HCT116 (cell line): ENCODE results near the gene GPR3. TPM values are rescaled to one million over a fixed set of nuclear protein-coding genes. Genes with fewer than 3 reads are reported as not detected.

ENCODE experiments used
- ATAC-seq: fragments of 200-7000 bp; cut with Tn5 transposase; 2 replicates; pipeline ENCODE4 v1.9.1; 2020; ENCODE audit warnings: mild to moderate bottlenecking, moderate library complexity
- BruUV-seq: library from RNA; stranded (reverse); fragments of 400-500 nt; replicated peaks from 2 replicates; lab custom pipeline; 2021; lab: Mats Ljungman, UMichigan
- CTCF ChIA-PET: fragments of 300-600 bp; sonication (Branson Sonifier 250); formaldehyde crosslinking; loops from one replicate; lab custom pipeline; 2021; ENCODE audit warnings: antibody characterized with exemption; lab: Charles Lee
- POLR2A ChIA-PET: fragments of 300-600, 350-600 bp; sonication (Branson Sonifier 250); formaldehyde crosslinking; loops from one replicate; lab custom pipeline; 2021; ENCODE audit warnings: antibody characterized with exemption; lab: Charles Lee
- RAD21 ChIA-PET, 2 experiments: fragments of 300-600 bp; sonication (Branson Sonifier 250); formaldehyde crosslinking; loops; one replicate each; lab custom pipeline; 2023; ENCODE audit warnings: low total read pairs in 2 of 2; ENCODE audit not compliant: uncharacterized antibody in 2 of 2, unreplicated experiment in 2 of 2, low non-redundant PET in 1 of 2; lab: Charles Lee
- DNase-seq: peaks from one replicate; pipeline ENCODE4 v3.0.0-alpha.2; 2010; ENCODE audit warnings: low read depth, low spot score
- H2AFZ ChIP-seq: fragments of 200-600 bp; shearing (Covaris generic), sonication (generic); 2 replicates; pipeline ENCODE4 v1.6.1; 2017; ENCODE audit warnings: low read depth, mixed run types, mixed read lengths, antibody characterized with exemption, low read length; ENCODE audit not compliant: poor library complexity, severe bottlenecking
- H3K27ac ChIP-seq: 2 replicates; pipeline ENCODE4 v1.5.1; 2012; ENCODE audit warnings: low read depth, low read length
- H3K27me3 ChIP-seq: fragments of 200-600 bp; sonication (generic); 2 replicates; pipeline ENCODE4 v1.6.1; 2016; ENCODE audit warnings: mixed run types, low read length, mixed read lengths; ENCODE audit not compliant: insufficient read depth
- H3K36me3 ChIP-seq, 2 experiments: fragments of 200-500 bp in 1 of 2; fragments of 200-600 bp in 1 of 2; sonication (Bioruptor generic) in 1 of 2; sonication (generic) in 1 of 2; 2 replicates each; pipeline versions ENCODE4 v1.5.1 to v1.6.1; 2014 to 2016; ENCODE audit warnings: low read length in 2 of 2, inconsistent platforms in 1 of 2, mixed read lengths in 1 of 2, mixed run types in 1 of 2; ENCODE audit not compliant: insufficient read depth in 2 of 2, control insufficient read depth in 1 of 2
- H3K4me1 ChIP-seq, 2 experiments: fragments of 200-600 bp in 1 of 2; sonication (generic) in 1 of 2; 2 replicates each; pipeline versions ENCODE4 v1.5.1 to v1.6.1; 2012 to 2017; ENCODE audit warnings: low read length in 2 of 2, inconsistent platforms in 1 of 2, mild to moderate bottlenecking in 1 of 2, mixed read lengths in 1 of 2, mixed run types in 1 of 2, moderate library complexity in 1 of 2; ENCODE audit not compliant: insufficient read depth in 2 of 2, control insufficient read depth in 1 of 2
- H3K4me2 ChIP-seq: fragments of 200-600 bp; sonication (generic); 2 replicates; pipeline ENCODE4 v1.6.1; 2017; ENCODE audit warnings: mixed run types, low read length, mixed read lengths
- H3K4me3 ChIP-seq, 2 experiments: fragments of 200-600 bp in 1 of 2; sonication (generic) in 1 of 2; replicated peaks in 1 of 2; 2 replicates each; pipeline ENCODE4 v1.5.1; 2011 to 2016; ENCODE audit warnings: low read length in 2 of 2, control low read depth in 1 of 2, low read depth in 1 of 2, mild to moderate bottlenecking in 1 of 2, mixed read lengths in 1 of 2, mixed run types in 1 of 2
- H3K79me2 ChIP-seq: fragments of 200-600 bp; sonication (generic); 2 replicates; pipeline ENCODE4 v1.6.1; 2017; ENCODE audit warnings: mild to moderate bottlenecking, mixed run types, low read length, moderate library complexity, mixed read lengths; ENCODE audit not compliant: insufficient read depth
- H3K9ac ChIP-seq: fragments of 200-600 bp; sonication (generic); 2 replicates; pipeline ENCODE4 v1.6.1; 2016; ENCODE audit warnings: low read length, mixed read lengths
- H3K9me2 ChIP-seq: fragments of 200-600 bp; sonication (generic), shearing (Covaris generic); 2 replicates; pipeline ENCODE4 v1.6.1; 2017; ENCODE audit warnings: mixed run types, mild to moderate bottlenecking, moderate library complexity; ENCODE audit not compliant: insufficient read depth
- H3K9me3 ChIP-seq, 2 experiments: fragments of 200-500 bp in 1 of 2; fragments of 200-600 bp in 1 of 2; sonication (Bioruptor generic) in 1 of 2; sonication (generic) in 1 of 2; 2 replicates each; pipeline ENCODE4 v1.6.1; 2014 to 2017; ENCODE audit warnings: low read length in 2 of 2, mixed read lengths in 2 of 2, inconsistent platforms in 1 of 2, low read depth in 1 of 2, mild to moderate bottlenecking in 1 of 2, mixed run types in 1 of 2, moderate library complexity in 1 of 2; ENCODE audit not compliant: control insufficient read depth in 1 of 2, insufficient read depth in 1 of 2
- H4K20me1 ChIP-seq: fragments of 200-600 bp; sonication (generic), shearing (Covaris generic); 2 replicates; pipeline ENCODE4 v1.6.1; 2017; ENCODE audit warnings: mixed run types, mild to moderate bottlenecking, moderate library complexity; ENCODE audit not compliant: insufficient read depth
- EGR1 ChIP-seq: IDR thresholded peaks from 2 replicates; pipeline ENCODE4 v1.6.1; 2012; ENCODE audit warnings: low read depth
- ELF1 ChIP-seq: IDR thresholded peaks from 2 replicates; pipeline ENCODE4 v1.6.1; 2012; ENCODE audit warnings: low read depth, borderline replicate concordance
- EZH2 ChIP-seq: fragments of 200-600 bp; sonication (generic); IDR thresholded peaks from 2 replicates; pipeline ENCODE4 v1.6.1; 2017; ENCODE audit warnings: antibody characterized with exemption, mixed run types
- EZH2phosphoT487 ChIP-seq: fragments of 200-600 bp; IDR thresholded peaks from 2 replicates; pipeline ENCODE4 v1.6.1; 2018; ENCODE audit warnings: antibody characterized with exemption, borderline replicate concordance
- FOSL1 ChIP-seq: IDR thresholded peaks from 2 replicates; pipeline ENCODE4 v1.6.1; 2012; ENCODE audit warnings: low read depth
- POLR2A ChIP-seq: IDR thresholded peaks from 2 replicates; pipeline ENCODE4 v1.7.0; 2011; ENCODE audit warnings: borderline replicate concordance; ENCODE audit not compliant: insufficient read depth, insufficient read length; ENCODE audit errors: extremely low read depth
- POLR2AphosphoS5 ChIP-seq: IDR thresholded peaks from 2 replicates; pipeline ENCODE4 v1.6.1; 2011; ENCODE audit warnings: mild to moderate bottlenecking, low read depth, low read length, moderate library complexity
- REST ChIP-seq: IDR thresholded peaks from 2 replicates; pipeline ENCODE4 v1.6.1; 2012; ENCODE audit warnings: low read depth
- SIN3A ChIP-seq: IDR thresholded peaks from 2 replicates; pipeline ENCODE4 v1.6.1; 2012; ENCODE audit warnings: low read depth
- SP1 ChIP-seq: IDR thresholded peaks from 2 replicates; pipeline ENCODE4 v1.6.1; 2012; ENCODE audit warnings: low read depth
- SRF ChIP-seq: IDR thresholded peaks from 2 replicates; pipeline ENCODE4 v1.6.1; 2012; ENCODE audit warnings: low read depth
- TCF7L2 ChIP-seq: IDR thresholded peaks from 2 replicates; pipeline ENCODE4 v1.7.0; 2011; ENCODE audit warnings: borderline replicate concordance, inconsistent platforms; ENCODE audit not compliant: insufficient read depth, insufficient read length; ENCODE audit errors: extremely low read depth
- YY1 ChIP-seq: IDR thresholded peaks from 2 replicates; pipeline ENCODE4 v1.6.1; 2011; ENCODE audit warnings: low read length, low read depth, moderate library complexity, mild to moderate bottlenecking; ENCODE audit not compliant: insufficient replicate concordance; ENCODE audit errors: extremely low read depth
- ZNF274 ChIP-seq: fragments of 200-500 bp; sonication (Bioruptor generic); IDR thresholded peaks from 2 replicates; pipeline ENCODE4 v1.6.1; 2014; ENCODE audit warnings: mild to moderate bottlenecking, low read depth, low read length, inconsistent platforms
- intact Hi-C: fragments of 100-400 bp; cut with micrococcal nuclease; formaldehyde crosslinking; loops from 2 replicates; pipeline ENCODE4 v1.10.0; 2022
- total RNA-seq: library from RNA; stranded (reverse); gene quantifications from one replicate; pipeline ENCODE4 v1.2.1, GENCODE V29; 2021; ENCODE audit not compliant: unreplicated experiment
- TF ChIP-seq, protein P1 (sequence below): IDR thresholded peaks from 2 replicates; pipeline ENCODE4 v1.6.1; 2012
- TF ChIP-seq, protein P2 (sequence below): IDR thresholded peaks from 2 replicates; pipeline ENCODE4 v1.6.1; 2012

GPR3 gene
- total RNA-seq, 1 experiment from 2014 or later, result 2.8 TPM

DNA sequence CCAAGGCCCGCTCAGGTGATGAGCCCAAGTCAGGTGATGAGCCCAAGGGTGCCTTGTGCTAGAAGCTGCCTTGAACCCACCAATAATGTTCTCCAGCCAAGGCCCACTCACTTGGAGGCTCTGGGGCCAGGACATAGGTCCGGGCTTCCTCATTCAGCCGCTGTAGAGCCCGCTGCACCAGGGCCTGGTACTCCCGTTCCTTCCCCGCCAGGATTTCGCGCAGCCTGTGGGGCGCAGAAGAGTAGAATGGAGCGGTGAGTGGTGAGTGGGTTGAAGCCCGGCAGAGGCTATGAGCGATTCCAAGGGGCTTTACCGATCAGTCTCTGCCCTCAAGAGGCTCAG, 36.2 kb upstream of the GPR3 start:
- H3K4me2 ChIP-seq, result no peak overlapping the region
- ChIA-PET CTCF (interaction anchor here (2.4 kb wide), 1 partner anchor 35 kb away, joined by 5 read pairs; no protein-coding TSS in a partner anchor), RAD21 (no interaction called here), POLR2A (no interaction called here)
- no peaks in the 10 kb centered on the region for H3K9me3 ChIP-seq
- no peak overlapping the region for H3K9ac ChIP-seq
- no peak overlapping the region for H2AFZ ChIP-seq
- intact Hi-C loops, result no loop called here
- no peak overlapping the region for H3K4me3 ChIP-seq
- no peaks in the 10 kb centered on the region for H3K79me2 ChIP-seq
- no peaks in the 10 kb centered on the region for H3K27me3 ChIP-seq
- no peak for ATAC-seq
- H3K9me2 ChIP-seq, result no peaks in the 10 kb centered on the region
- H4K20me1 ChIP-seq, result no peaks in the 10 kb centered on the region
- no peak overlapping the region for H3K27ac ChIP-seq
- peaks cover 7 to 11% of the 10 kb centered on the region in 2 experiments; a peak in 3 of 4 replicates for H3K4me1 ChIP-seq
- peaks cover 0 to 7% of the 10 kb centered on the region in 2 experiments; a peak in 1 of 4 replicates for H3K36me3 ChIP-seq
- DNase-seq, result no peak
- BruUV-seq, result no TSS peak
- TF ChIP-seq SP1 (no peak), YY1 (no peak), POLR2AphosphoS5 (no peak), POLR2A (no peak), SRF (no peak), ZNF274 (no peak), EGR1 (no peak), TCF7L2 (no peak), EZH2phosphoT487 (no peak), ELF1 (no peak), REST (no peak), SIN3A (no peak), EZH2 (no peak), FOSL1 (no peak)
- TF ChIP-seq, protein P1, sequence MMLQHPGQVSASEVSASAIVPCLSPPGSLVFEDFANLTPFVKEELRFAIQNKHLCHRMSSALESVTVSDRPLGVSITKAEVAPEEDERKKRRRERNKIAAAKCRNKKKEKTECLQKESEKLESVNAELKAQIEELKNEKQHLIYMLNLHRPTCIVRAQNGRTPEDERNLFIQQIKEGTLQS, result no peak
- TF ChIP-seq, protein P2, sequence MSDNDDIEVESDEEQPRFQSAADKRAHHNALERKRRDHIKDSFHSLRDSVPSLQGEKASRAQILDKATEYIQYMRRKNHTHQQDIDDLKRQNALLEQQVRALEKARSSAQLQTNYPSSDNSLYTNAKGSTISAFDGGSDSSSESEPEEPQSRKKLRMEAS, result no peak
